C4-2B (cell line): ENCODE data around the gene SHE.

Experiments used
- CTCF ChIP-seq: fragments of 450-650 bp; conservative IDR thresholded peaks from 2 replicates; pipeline ENCODE4 v1.5.1; 2017; ENCODE audit warnings: mild to moderate bottlenecking
- ZFX ChIP-seq: fragments of 450-650 bp; IDR thresholded peaks from 2 replicates; pipeline ENCODE4 v1.6.1; 2017

GRCh38 chr1:154499446-154499845, 2.8 kb downstream of the SHE start:
- TF ChIP-seq CTCF (no peak), ZFX (no peak)
